HepG2 (cell line): ENCODE data around the gene GBE1.

Experiments used
- EP300 ChIP-seq, 3 experiments: sonication (generic) in 1 of 3; formaldehyde crosslinking in 1 of 3; IDR thresholded peaks; 2 replicates each; pipeline versions ENCODE4 v1.5.1 to v1.6.1; 2011 to 2020; ENCODE audit warnings: low read depth in 2 of 3, low read length in 2 of 3, borderline replicate concordance in 1 of 3, improper control_type of control experiment in 1 of 3, mild to moderate bottlenecking in 1 of 3, missing genetic modification reagents in 1 of 3, moderate library complexity in 1 of 3
- GLI4 ChIP-seq: sonication (generic); formaldehyde crosslinking; IDR thresholded peaks from 2 replicates; pipeline ENCODE4 v1.5.1; 2020; ENCODE audit warnings: missing genetic modification reagents, mild to moderate bottlenecking, moderate library complexity, borderline replicate concordance
- KDM5B ChIP-seq: sonication (generic); formaldehyde crosslinking; IDR thresholded peaks from 2 replicates; pipeline ENCODE4 v1.4.0; 2020; ENCODE audit warnings: missing genetic modification reagents, mild to moderate bottlenecking, borderline replicate concordance
- NR1H2 ChIP-seq: sonication (generic); formaldehyde crosslinking; IDR thresholded peaks from 2 replicates; pipeline ENCODE4 v1.8.1; 2022; ENCODE audit warnings: low read depth, missing genetic modification reagents, borderline replicate concordance
- ZBTB7A ChIP-seq: sonication (generic); formaldehyde crosslinking; IDR thresholded peaks from 2 replicates; pipeline ENCODE4 v1.8.0; 2022; ENCODE audit warnings: mild to moderate bottlenecking, missing genetic modification reagents
- TF ChIP-seq, protein P1 (sequence below), 2 experiments: IDR thresholded peaks; 2 replicates each; pipeline ENCODE4 v1.6.1; 2011 to 2012; ENCODE audit warnings: low read length in 2 of 2, borderline replicate concordance in 1 of 2, low read depth in 1 of 2, mild to moderate bottlenecking in 1 of 2, moderate library complexity in 1 of 2

DNA sequence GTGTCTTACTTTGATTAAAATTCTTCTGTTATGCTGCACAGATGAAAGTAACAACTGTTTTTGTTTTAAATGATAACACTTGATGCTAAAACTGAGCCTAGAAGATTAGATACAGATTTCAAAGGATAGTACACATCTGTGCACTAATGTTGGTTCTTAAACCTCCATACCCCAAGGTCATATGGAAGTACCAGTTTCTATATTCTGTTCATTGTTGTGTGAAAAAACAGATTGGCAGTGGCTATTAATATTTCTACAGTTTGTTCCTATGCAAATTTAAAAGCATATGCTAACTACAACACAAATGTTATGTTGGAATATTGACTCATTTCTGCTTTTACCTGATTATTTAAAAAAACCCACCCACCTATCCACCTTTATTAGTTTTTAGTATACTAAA, 32.0 kb upstream of the GBE1 start:
- no peak for TF ChIP-seq NR1H2 (CRISPR knock-in tag)
- TF ChIP-seq ZBTB7A (CRISPR knock-in tag): no peak
- TF ChIP-seq, protein P1, sequence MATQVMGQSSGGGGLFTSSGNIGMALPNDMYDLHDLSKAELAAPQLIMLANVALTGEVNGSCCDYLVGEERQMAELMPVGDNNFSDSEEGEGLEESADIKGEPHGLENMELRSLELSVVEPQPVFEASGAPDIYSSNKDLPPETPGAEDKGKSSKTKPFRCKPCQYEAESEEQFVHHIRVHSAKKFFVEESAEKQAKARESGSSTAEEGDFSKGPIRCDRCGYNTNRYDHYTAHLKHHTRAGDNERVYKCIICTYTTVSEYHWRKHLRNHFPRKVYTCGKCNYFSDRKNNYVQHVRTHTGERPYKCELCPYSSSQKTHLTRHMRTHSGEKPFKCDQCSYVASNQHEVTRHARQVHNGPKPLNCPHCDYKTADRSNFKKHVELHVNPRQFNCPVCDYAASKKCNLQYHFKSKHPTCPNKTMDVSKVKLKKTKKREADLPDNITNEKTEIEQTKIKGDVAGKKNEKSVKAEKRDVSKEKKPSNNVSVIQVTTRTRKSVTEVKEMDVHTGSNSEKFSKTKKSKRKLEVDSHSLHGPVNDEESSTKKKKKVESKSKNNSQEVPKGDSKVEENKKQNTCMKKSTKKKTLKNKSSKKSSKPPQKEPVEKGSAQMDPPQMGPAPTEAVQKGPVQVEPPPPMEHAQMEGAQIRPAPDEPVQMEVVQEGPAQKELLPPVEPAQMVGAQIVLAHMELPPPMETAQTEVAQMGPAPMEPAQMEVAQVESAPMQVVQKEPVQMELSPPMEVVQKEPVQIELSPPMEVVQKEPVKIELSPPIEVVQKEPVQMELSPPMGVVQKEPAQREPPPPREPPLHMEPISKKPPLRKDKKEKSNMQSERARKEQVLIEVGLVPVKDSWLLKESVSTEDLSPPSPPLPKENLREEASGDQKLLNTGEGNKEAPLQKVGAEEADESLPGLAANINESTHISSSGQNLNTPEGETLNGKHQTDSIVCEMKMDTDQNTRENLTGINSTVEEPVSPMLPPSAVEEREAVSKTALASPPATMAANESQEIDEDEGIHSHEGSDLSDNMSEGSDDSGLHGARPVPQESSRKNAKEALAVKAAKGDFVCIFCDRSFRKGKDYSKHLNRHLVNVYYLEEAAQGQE (IDR thresholded peaks at IDR 0.05; ENCODE audit: borderline replicate concordance in 1 of 2, low read depth in 1 of 2, low read length in 2 of 2): no peak
- TF ChIP-seq GLI4 (CRISPR knock-in tag): no peak
- TF ChIP-seq EP300 (IDR thresholded peaks at IDR 0.05; ENCODE audit: low read depth in 2 of 2, low read length in 2 of 2): no peak
- no peak for TF ChIP-seq EP300 (CRISPR knock-in tag; IDR thresholded peaks at IDR 0.05; ENCODE audit: borderline replicate concordance)
- no peak for TF ChIP-seq KDM5B (CRISPR knock-in tag)
